GM19193 (cell line): ENCODE results near the gene KDM2A.

ENCODE experiments used
- POLR2A ChIP-seq: IDR thresholded peaks from 4 replicates; pipeline ENCODE4 v1.6.1; 2011; ENCODE audit not compliant: insufficient read depth, insufficient read length; ENCODE audit errors: extremely low read depth

Gene KDM2A

GRCh38 chr11:67158221-67158620 is 39.2 kb downstream of the KDM2A start:
- no peak for TF ChIP-seq POLR2A

DNA sequence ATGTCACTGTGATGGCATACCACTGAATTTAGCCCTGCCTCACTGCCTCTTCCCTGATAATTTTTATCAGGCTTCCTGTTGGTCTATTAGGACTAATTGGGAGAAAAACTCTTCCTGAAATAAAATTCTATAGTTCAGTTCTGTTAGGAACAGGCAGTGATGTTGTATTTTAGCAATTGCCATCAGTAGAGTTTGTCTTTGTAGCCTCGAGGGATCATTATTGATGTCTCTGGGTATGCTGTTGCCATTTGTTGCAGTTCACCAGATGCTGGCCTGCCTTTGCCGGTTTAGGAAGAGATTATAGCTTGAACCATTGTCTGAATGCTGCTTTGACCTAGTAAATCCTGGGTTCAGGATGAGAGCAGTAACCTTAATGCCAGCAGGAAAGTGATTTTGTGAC is 41.0 kb downstream of the KDM2A start:
- no peak for TF ChIP-seq POLR2A

GRCh38 chr11:67160872-67161783 is 42.1 kb downstream of the KDM2A start:
- TF ChIP-seq POLR2A = no peak

DNA sequence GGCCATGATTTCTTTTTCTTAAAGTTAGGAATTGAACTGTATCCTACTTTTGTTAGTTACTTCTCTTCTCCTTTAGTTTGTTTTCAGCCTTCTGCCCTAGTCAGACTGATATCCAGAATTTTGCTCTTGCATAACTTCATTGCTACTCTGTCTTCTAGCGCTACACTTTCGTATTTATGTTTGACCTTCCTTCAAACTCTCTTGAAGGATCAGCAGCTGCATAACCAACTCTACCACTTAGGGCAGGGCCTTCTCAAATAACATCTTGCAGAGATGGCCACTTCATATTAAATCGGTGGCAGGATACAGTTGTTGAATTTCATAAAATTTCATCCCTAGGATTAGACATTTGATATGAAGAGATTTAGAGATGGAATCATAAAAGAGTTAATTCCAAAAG is 43.9 kb downstream of the KDM2A start:
- TF ChIP-seq POLR2A = no peak

GRCh38 chr11:67165623-67166022 is 46.6 kb downstream of the KDM2A start:
- no peak for TF ChIP-seq POLR2A

DNA sequence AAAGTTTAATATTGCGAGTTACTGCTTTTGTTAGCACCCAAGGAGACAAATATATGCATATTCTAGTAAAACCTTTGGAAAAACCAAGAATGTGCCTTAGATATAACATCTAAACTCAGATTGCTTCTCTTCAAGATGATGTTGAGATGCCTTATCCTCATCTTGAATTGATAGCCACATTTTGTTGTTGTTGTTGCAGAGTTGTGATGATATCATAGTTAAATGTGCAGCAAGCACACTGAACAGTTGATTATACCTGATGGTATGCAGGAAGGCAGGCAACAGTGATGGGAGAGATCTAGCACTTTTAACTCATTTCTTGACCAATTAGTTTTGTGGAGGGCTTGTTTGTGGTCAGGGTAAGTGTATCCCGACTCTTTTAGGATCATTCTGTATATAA is 48.0 kb downstream of the KDM2A start:
- TF ChIP-seq POLR2A = no peak

- TF ChIP-seq POLR2A = no peak
Observed at GRCh38 chr11:67167719-67168118, 48.7 kb downstream of the KDM2A start.

DNA sequence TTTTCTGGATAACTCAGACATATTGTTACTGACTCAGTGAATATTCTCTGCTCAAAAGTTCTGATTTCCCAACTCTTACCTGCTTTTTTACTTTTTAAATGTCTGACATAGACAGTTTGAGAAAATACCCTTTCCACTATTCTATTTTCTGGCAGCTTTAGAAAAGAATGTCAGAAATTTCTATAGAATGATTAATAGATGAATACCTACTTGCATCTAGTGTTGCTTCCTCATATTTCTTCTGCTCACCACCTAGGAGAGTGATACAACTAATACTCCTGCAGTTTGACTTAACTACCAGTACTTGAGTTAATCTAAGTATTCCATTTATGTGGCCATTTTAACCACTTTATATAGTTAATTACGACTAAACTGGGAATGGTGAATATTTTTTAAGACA is 55.2 kb downstream of the KDM2A start:
- TF ChIP-seq POLR2A = no peak

- TF ChIP-seq POLR2A = no peak
Observed at GRCh38 chr11:67177399-67178281, 58.6 kb downstream of the KDM2A start.

DNA sequence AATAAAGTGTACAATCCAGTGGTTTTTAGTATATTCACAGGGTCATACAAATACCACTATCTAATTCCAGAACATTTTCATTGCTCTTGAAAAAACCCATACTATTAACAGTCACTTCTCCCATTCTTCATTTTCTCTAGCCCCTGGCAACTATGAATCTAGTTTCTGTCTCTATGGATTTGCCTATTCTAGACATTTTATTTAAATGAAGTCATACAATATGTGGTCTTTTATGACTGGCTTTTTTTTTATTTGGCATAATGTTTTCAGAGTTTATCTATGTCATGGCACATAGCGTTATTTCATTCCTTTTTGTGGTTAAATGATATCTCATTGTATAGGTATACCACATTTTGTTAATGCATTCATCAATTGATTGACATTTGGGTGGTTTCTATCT is 59.4 kb downstream of the KDM2A start:
- no peak for TF ChIP-seq POLR2A

DNA sequence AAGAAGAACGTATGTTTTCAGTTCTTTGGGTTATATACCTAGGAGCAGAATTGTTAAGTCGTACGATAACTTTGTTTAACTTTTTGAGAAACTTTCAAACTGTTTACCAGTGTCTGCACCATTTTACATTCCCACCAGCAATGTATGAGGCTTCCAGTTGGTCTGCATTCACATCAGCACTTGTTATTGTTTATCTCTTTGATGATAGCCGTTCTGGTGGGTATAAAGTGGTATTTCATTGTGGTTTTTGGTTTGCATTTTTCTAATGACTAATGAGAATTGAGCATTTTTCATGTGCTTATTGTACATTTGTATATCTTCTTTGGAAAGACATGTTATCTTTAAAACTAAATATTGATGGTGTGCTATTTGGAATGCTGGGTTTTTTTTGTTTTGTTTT is 59.8 kb downstream of the KDM2A start:
- TF ChIP-seq POLR2A = no peak

GRCh38 chr11:67179892-67180490 is 60.9 kb downstream of the KDM2A start:
- no peak for TF ChIP-seq POLR2A

GRCh38 chr11:67194096-67194495 is 75.0 kb downstream of the KDM2A start:
- no peak for TF ChIP-seq POLR2A

- TF ChIP-seq POLR2A = no peak
Observed at GRCh38 chr11:67195971-67196456, 77.0 kb downstream of the KDM2A start.

DNA sequence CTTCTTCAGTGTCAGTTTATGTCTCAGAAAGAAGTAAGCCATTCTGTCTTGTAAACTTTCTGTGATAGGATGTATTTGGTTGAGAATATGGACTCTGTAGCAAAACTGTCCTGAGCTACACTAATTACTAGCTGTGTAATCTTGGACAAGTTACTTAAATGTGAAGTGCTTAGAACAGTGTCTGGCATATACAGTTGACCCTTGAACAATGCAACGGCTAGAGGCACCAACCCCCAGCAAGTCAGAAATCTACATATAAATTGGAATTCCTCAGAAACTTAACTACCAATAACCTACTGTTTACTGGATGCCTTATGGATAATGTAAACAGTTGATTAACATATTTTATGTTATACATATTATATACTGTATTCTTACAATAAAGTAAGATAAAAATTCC is 78.5 kb downstream of the KDM2A start:
- TF ChIP-seq POLR2A = no peak

DNA sequence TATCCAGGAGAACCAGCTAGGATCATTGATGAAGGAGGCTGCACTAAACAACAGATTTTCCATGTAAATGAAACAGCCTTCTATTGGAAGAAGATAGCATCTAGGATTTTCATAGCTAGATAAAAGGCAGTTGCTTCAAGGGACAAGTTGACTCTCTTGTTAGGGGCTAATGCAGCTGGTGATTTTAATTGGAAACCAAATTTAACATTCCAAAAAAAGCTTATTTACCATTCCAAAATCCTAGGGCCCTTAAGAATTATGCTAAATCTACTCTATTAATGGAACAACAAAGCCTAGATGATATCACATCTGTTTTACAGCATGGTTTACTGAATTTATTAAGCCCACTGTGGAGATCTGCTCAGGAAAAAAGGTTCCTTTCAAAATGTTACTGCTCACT is 80.7 kb downstream of the KDM2A start:
- TF ChIP-seq POLR2A = no peak

- TF ChIP-seq POLR2A = no peak
Observed at GRCh38 chr11:67202028-67202427, 83.0 kb downstream of the KDM2A start.
